ENCODE measurements around the gene SIMC1. TPM values are rescaled to one million over a fixed set of nuclear protein-coding genes. Genes with fewer than 3 reads are reported as not detected.
"Not testable (repeated sequence)": the region's sequence is repeated elsewhere in the genome, so short reads cannot be mapped to it uniquely, and the experiment has no call there.

Gene SIMC1
- total RNA-seq, 3 donors from 2014 or later: 7.7 to 13.4 (median 12.7) TPM

DNA sequence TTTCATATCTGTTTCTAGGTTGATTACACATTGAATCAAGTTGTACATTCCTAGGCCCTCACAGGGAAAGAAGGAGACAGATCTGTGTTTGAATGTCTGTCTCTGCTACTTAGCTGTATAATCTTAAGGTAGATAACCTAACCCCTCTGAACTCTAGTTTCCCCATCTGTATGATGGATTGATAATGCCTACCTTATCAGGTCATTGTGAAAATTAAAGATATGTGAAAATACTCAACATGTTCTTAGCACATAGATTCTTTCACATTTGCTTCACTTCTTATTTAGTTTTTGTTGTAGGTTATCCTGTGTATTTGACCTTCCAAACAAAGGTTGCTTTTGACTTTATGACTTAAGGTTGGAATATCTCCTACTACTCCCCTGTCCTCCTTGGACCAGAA lies 50.8 kb downstream of the SIMC1 start:
- H3K27me3 ChIP-seq; H3K9me3 ChIP-seq; DNase-seq (ENCODE audit: low spot score in 2 of 2); H3K27ac ChIP-seq; intact Hi-C loops (cut with DNase I; ENCODE audit: low total_unique reads); H3K4me1 ChIP-seq; H3K4me3 ChIP-seq; H3K36me3 ChIP-seq: not testable (repeated sequence)

DNA sequence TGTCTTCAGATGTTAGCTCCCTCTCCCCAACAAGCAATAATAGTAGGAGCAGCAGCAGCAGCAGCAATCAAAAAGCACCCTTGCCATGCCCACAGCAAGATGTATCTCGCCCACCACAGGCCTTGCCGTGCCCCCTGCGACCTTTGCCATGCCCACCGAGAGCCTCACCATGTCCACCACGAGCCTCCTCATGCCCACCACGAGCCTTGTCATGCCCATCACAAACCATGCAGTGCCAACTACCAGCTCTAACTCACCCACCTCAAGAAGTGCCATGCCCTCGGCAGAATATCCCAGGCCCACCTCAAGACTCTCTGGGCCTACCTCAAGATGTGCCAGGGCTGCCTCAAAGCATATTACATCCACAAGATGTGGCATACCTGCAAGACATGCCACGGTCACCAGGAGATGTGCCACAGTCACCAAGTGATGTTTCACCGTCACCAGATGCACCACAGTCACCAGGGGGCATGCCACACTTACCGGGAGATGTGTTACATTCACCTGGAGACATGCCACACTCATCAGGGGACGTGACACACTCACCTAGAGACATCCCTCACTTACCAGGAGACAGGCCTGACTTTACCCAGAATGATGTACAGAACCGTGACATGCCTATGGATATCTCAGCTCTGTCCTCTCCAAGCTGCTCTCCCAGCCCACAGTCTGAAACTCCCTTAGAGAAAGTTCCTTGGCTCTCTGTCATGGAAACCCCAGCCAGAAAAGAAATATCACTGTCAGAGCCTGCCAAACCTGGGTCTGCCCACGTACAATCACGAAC lies 52.0 kb downstream of the SIMC1 start:
- not testable (repeated sequence) for H3K36me3 ChIP-seq; H3K4me3 ChIP-seq; H3K27me3 ChIP-seq; DNase-seq (ENCODE audit: low spot score in 2 of 2); H3K9me3 ChIP-seq; H3K27ac ChIP-seq; H3K4me1 ChIP-seq
- intact Hi-C loops (cut with DNase I; ENCODE audit: low total_unique reads): loop anchor here (5.0 kb wide), 1 partner anchor 347 kb away; no protein-coding TSS in a partner anchor

- H3K27ac ChIP-seq; H3K4me1 ChIP-seq; H3K36me3 ChIP-seq; H3K27me3 ChIP-seq; intact Hi-C loops (cut with DNase I; ENCODE audit: low total_unique reads); DNase-seq (ENCODE audit: low spot score in 2 of 2); H3K4me3 ChIP-seq; H3K9me3 ChIP-seq: not testable (repeated sequence)
These were observed 67.1 kb downstream of the SIMC1 start for GRCh38 chr5:176305356-176305755.

DNA sequence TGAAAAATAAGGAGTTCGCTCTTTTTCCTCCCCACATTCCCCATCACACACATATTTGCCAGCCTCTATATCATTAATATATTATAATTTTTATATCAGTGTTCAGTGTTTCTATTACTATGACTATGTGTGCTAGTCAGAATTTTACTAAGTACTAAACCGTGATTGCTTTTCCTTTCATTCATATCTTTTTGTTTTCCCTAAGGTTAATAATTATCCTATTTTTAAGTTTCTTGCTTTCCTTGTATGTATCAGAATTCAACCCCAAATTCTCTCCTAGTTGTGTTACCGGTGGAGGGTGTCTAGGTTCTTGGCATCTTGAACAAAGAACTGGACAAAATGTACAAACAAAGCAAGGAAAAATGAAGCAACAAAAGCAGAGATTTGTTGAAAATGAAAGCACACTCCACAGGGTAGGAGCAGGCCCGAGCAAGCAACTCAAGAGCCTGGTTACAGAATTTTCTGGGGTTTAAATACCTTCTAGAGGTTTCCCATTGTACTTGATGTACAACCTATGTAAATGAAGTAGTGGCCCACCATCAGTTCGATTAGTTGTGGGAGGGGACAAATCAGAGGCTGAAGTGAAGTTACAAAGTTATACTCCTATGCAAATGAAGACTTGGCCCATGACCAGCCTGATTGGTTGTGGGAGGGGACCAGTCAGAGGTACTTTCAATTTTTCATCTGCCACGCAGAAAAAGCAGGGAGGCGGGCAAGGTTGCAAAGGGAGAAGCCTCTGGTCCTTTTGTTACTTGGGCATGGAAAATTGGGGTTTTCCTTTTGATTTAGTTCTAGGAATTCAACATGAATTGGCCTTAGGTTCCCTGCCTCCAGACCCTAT lies 79.5 kb downstream of the SIMC1 start:
- Histone ChIP-seq H3K27me3 (no peaks in the 10 kb centered on the region), H3K4me1 (no peaks in the 10 kb centered on the region), H3K27ac (no peak overlapping the region), H3K4me3 (no peak overlapping the region), H3K36me3 (peaks cover 4% of the 10 kb centered on the region), H3K9me3 (no peaks in the 10 kb centered on the region)
- TF ChIP-seq CTCF (IDR thresholded peaks at IDR 0.05) (no peak), POLR2AphosphoS5 (IDR thresholded peaks at IDR 0.05) (no peak), POLR2A (IDR thresholded peaks at IDR 0.05) (no peak)
- no peak for DNase-seq (ENCODE audit: low spot score in 2 of 2)
- intact Hi-C loops (cut with DNase I; ENCODE audit: low total_unique reads): no loop called here

GRCh38 chr5:176319827-176320554 lies 81.8 kb downstream of the SIMC1 start:
- Histone ChIP-seq H3K36me3 (no peaks in the 10 kb centered on the region), H3K9me3 (no peaks in the 10 kb centered on the region), H3K4me3 (no peak overlapping the region), H3K27ac (no peak overlapping the region), H3K4me1 (no peaks in the 10 kb centered on the region), H3K27me3 (no peaks in the 10 kb centered on the region)
- DNase-seq (ENCODE audit: low spot score in 2 of 2): no peak
- intact Hi-C loops (cut with DNase I; ENCODE audit: low total_unique reads): no loop called here
- TF ChIP-seq POLR2AphosphoS5 (IDR thresholded peaks at IDR 0.05) (no peak), CTCF (IDR thresholded peaks at IDR 0.05) (peak in 1 of 3 donors; percentile 14)

GRCh38 chr5:176320577-176320976 lies 82.4 kb downstream of the SIMC1 start:
- Histone ChIP-seq H3K4me1 (no peaks in the 10 kb centered on the region), H3K4me3 (no peak overlapping the region), H3K27ac (no peak overlapping the region), H3K9me3 (no peaks in the 10 kb centered on the region), H3K27me3 (no peaks in the 10 kb centered on the region), H3K36me3 (no peaks in the 10 kb centered on the region)
- intact Hi-C loops (cut with DNase I; ENCODE audit: low total_unique reads): no loop called here
- no peak for DNase-seq (ENCODE audit: low spot score in 2 of 2)
- TF ChIP-seq POLR2AphosphoS5 (IDR thresholded peaks at IDR 0.05) (no peak), POLR2A (IDR thresholded peaks at IDR 0.05) (no peak), CTCF (IDR thresholded peaks at IDR 0.05) (no peak)

Measured in breast epithelium (tissue), 4 donors.